DMS 273 treated with DMSO at 0.1 percent for 48 hours (cell line): ENCODE results near the gene BNC2.

Experiments used
- DNase-seq: peaks from one replicate; lab custom pipeline; 2025; lab: John Stamatoyannopoulos, UW

Gene BNC2

DNA sequence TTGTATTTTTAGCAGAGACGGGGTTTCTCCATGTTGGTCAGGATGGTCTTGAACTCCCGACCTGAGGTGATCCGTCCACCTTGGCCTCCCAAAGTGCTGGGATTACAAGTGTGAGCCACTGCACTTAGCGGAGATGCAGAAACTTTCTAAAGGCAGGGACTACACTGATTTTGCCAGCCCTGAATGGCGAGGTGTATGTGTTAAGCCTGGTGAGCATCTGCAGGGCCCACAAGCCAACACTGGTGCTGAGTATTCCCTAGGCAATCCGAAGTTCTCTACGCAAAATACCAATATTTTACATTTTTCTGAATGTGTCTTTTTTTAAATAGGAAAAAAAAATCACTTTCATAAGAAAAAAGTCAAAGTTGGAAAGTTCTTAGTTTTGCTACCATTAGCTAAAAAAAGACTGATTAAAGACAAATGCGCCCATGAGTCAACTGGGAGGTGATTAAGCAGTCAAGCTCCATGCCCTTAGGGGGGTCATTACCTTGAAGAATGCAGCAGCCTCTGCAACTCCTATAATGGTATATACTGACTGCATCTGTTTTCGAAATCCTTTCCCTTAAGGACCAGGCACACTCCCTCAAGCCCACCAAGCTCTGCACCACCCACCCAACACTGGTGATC lies 502.8 kb downstream of the BNC2 start:
- DNase-seq: no peak

DNA sequence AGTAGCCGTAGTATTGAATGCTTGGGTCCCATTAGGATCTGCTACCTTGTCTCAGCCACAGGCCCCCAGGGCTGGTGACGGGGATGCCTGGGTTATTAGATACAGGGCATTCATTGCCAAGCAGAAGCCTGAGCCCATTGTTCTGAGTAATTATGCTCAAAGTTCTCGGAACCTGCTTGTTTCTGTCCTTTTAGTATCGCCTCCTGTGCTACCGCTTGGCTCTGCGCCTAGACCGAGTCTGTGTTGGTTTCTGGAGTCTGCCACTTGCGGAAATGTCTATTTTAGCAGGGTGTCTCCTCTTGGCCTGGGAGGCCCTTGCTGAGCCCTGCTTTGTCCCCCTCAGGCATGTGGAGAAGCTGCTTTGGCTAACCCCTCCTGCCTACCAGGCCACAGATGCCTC lies 506.1 kb downstream of the BNC2 start:
- DNase-seq: no peak

- DNase-seq: no peak
Observed at GRCh38 chr9:16363916-16364315, 506.6 kb downstream of the BNC2 start.

DNA sequence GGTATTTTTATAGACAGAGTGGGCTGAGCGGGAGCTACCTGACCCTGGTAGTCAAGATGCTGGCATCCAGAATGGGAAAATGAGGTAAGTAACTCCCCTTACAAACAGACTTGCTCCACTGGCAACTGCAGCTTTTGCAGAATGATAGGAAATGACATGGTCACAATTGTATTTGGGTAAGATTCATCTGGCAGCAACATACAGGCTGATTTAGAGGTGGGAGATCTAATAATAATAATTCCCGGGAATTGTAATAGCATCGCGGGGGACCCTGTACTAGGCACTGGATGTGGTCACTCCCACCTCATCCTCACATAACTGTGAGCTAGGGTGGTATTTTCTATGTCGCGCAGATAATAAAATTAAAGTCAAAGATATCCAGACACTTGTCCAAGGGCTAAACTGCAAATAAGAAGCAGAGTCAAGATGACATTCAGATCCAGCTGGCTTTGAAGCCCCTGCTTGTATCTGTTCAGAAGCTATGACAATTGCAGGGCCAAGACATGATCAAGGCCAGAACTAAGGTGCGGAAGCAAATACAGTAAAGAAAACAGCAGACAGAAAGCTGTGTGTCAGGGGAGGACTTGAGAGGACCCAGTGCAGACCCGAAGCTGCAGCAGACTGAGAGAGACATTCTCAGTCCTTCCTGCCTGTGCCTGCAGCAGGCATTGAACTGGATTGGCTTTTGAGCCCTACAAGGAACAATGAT lies 507.2 kb downstream of the BNC2 start:
- DNase-seq: no peak

- DNase-seq: no peak
Observed at GRCh38 chr9:16361939-16362338, 508.5 kb downstream of the BNC2 start.

DNA sequence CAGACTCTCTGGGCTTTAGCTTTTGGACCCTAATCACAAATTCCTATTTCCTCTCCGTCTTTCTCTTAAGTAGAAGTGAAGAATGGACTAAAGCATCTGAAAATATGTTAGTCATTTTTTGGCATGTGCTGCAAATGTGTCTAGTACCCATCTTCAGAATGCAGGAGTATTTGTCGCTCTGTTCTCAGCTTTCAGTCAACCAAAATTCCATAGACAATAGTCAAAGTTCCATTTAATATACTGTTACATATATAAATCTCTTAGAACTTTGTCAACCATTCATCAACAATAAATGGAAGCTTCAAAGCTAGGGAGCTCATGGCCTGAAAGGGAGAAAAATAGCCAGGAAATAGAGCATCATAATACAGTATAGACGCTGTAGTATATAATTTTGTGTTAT lies 509.4 kb downstream of the BNC2 start:
- DNase-seq: no peak

DNA sequence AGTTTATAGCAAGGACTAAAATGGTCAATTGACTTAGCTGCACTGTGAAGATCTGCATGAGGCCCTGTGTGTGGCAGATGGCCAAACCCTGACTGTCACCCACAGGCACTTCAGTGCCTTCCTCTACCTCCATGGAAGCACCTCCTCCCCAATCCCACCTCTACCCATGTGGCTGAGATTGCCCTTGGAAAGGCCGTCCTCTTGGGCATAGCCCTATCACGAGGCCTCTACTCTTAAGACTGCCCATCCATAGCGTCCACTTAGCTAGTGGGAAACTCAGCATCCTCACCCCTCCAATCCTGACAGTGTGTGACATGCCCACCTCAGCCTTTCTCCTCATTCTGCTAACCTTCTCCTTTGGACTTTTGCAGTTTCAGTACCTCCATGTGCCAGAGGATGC lies 510.2 kb downstream of the BNC2 start:
- no peak for DNase-seq
